Ecto neural progenitor cell (in vitro differentiated cells): Measurements from ENCODE around the gene MAPK8IP3.
"Not testable (repeated sequence)": the region's sequence is repeated elsewhere in the genome, so short reads cannot be mapped to it uniquely, and the experiment has no call there.

Source experiments
- DNase-seq: peaks from one replicate; pipeline ENCODE4 v3.0.0-alpha.2; 2018; ENCODE audit warnings: low spot score

The MAPK8IP3 gene

GRCh38 chr16:1709356-1709755 lies 3.4 kb downstream of the MAPK8IP3 start:
- no peak for DNase-seq

GRCh38 chr16:1710811-1711507 lies 5.0 kb downstream of the MAPK8IP3 start:
- no peak for DNase-seq

- DNase-seq: no peak
These were observed 6.8 kb downstream of the MAPK8IP3 start for GRCh38 chr16:1712791-1713261.

- DNase-seq: no peak
These were observed 7.3 kb downstream of the MAPK8IP3 start for GRCh38 chr16:1713331-1713730.

- DNase-seq: no peak
These were observed 7.9 kb downstream of the MAPK8IP3 start for GRCh38 chr16:1713933-1714332.

GRCh38 chr16:1715220-1715619 lies 9.2 kb downstream of the MAPK8IP3 start:
- DNase-seq: no peak

GRCh38 chr16:1718236-1718635 lies 12.2 kb downstream of the MAPK8IP3 start:
- not testable (repeated sequence) for DNase-seq

GRCh38 chr16:1719559-1720229 lies 13.7 kb downstream of the MAPK8IP3 start:
- not testable (repeated sequence) for DNase-seq

- DNase-seq: no peak
These were observed 15.4 kb downstream of the MAPK8IP3 start for GRCh38 chr16:1721372-1721771.

- DNase-seq: no peak
These were observed 17.6 kb downstream of the MAPK8IP3 start for GRCh38 chr16:1723450-1724147.

GRCh38 chr16:1724491-1724890 lies 18.5 kb downstream of the MAPK8IP3 start:
- no peak for DNase-seq

GRCh38 chr16:1726661-1727502 lies 20.9 kb downstream of the MAPK8IP3 start:
- DNase-seq: no peak

GRCh38 chr16:1727651-1728624 lies 21.9 kb downstream of the MAPK8IP3 start:
- no peak for DNase-seq

GRCh38 chr16:1729026-1729425 lies 23.0 kb downstream of the MAPK8IP3 start:
- DNase-seq: no peak

GRCh38 chr16:1729445-1729844 lies 23.4 kb downstream of the MAPK8IP3 start:
- DNase-seq: no peak

- no peak for DNase-seq
These were observed 25.1 kb downstream of the MAPK8IP3 start for GRCh38 chr16:1731073-1731472.

- DNase-seq: no peak
These were observed 25.6 kb downstream of the MAPK8IP3 start for GRCh38 chr16:1731603-1732002.

GRCh38 chr16:1732071-1732470 lies 26.1 kb downstream of the MAPK8IP3 start:
- no peak for DNase-seq

- not testable (repeated sequence) for DNase-seq
These were observed 26.6 kb downstream of the MAPK8IP3 start for GRCh38 chr16:1732551-1732987.

- DNase-seq: no peak
These were observed 28.1 kb downstream of the MAPK8IP3 start for GRCh38 chr16:1734123-1734522.

GRCh38 chr16:1734816-1735215 lies 28.8 kb downstream of the MAPK8IP3 start:
- no peak for DNase-seq
